GM18508 (cell line): ENCODE measurements around the gene SVIL.
A peak's percentile ranks its signal among the peaks of the same experiment; 100 is the strongest.

Source experiments
- ATAC-seq: cut with Tn5 transposase; IDR thresholded peaks from one replicate; pipeline ENCODE4 v1.9.1; 2021; ENCODE audit warnings: moderate number of reproducible peaks; ENCODE audit not compliant: insufficient read depth, unreplicated experiment

SVIL gene

GRCh38 chr10:29634764-29635625, at the start of gene SVIL:
Gene SVIL, minus strand, starts transcription at chr10:29634971. Its CDS starts 79,913 bp downstream, at chr10:29555058.
- ATAC-seq: no peak

- ATAC-seq: no peak
Observed at GRCh38 chr10:29681676-29682448, 47.1 kb upstream of the SVIL start.

GRCh38 chr10:29680091-29680490, 45.3 kb upstream of the SVIL start:
- ATAC-seq: no peak

- ATAC-seq: no peak
Observed at GRCh38 chr10:29676732-29677131, 42.0 kb upstream of the SVIL start.

GRCh38 chr10:29675984-29676383, 41.2 kb upstream of the SVIL start:
- no peak for ATAC-seq

- ATAC-seq: no peak
Observed at GRCh38 chr10:29671968-29672367, 37.2 kb upstream of the SVIL start.

- ATAC-seq: no peak
Observed at GRCh38 chr10:29671228-29671780, 36.5 kb upstream of the SVIL start.

GRCh38 chr10:29670761-29671160, 36.0 kb upstream of the SVIL start:
- ATAC-seq: no peak

- ATAC-seq: no peak
Observed at GRCh38 chr10:29669149-29669548, 34.4 kb upstream of the SVIL start.

GRCh38 chr10:29668628-29669027, 33.9 kb upstream of the SVIL start:
- ATAC-seq: no peak

- no peak for ATAC-seq
Observed at GRCh38 chr10:29667191-29667590, 32.4 kb upstream of the SVIL start.

GRCh38 chr10:29666201-29666600, 31.4 kb upstream of the SVIL start:
- no peak for ATAC-seq

GRCh38 chr10:29663718-29664117, 28.9 kb upstream of the SVIL start:
- ATAC-seq: no peak

GRCh38 chr10:29658984-29659965, 24.5 kb upstream of the SVIL start:
- ATAC-seq: peak; percentile 98

- no peak for ATAC-seq
Observed at GRCh38 chr10:29657719-29658274, 23.0 kb upstream of the SVIL start.

- ATAC-seq: no peak
Observed at GRCh38 chr10:29656451-29656992, 21.8 kb upstream of the SVIL start.

GRCh38 chr10:29652192-29652591, 17.4 kb upstream of the SVIL start:
- no peak for ATAC-seq

- no peak for ATAC-seq
Observed at GRCh38 chr10:29651767-29652166, 17.0 kb upstream of the SVIL start.

GRCh38 chr10:29650552-29650944, 15.8 kb upstream of the SVIL start:
- ATAC-seq: no peak
